H1 (cell line): ENCODE measurements around the gene MSH4. TPM values are rescaled to one million over a fixed set of nuclear protein-coding genes. Genes with fewer than 3 reads are reported as not detected.

Experiments
- NRF1 ChIP-seq: IDR thresholded peaks from 2 replicates; pipeline ENCODE4 v1.6.1; 2011; ENCODE audit warnings: mild to moderate bottlenecking, low read depth, low read length, improper control_type of control experiment
- SP2 ChIP-seq: IDR thresholded peaks from 2 replicates; pipeline ENCODE4 v1.6.1; 2012; ENCODE audit warnings: mild to moderate bottlenecking, low read length, inconsistent platforms
- ZNF274 ChIP-seq: IDR thresholded peaks from 2 replicates; pipeline ENCODE4 v1.7.0; 2012; ENCODE audit warnings: low read length, borderline replicate concordance; ENCODE audit errors: extremely low read depth
- polyA plus RNA-seq, 7 experiments: library from polyadenylated mRNA; depleted of rRNA in 3 of 7; stranded (reverse) in 5 of 7; unstranded in 2 of 7; fragments of >200 nt in 5 of 7; fragments of 200-250 nt in 2 of 7; gene quantifications; 1 replicate in 5 of 7; 2 replicates in 1 of 7; 4 replicates in 1 of 7; pipeline versions ENCODE4 v1.2.1 to v1.2.3, GENCODE V29; 2011 to 2013; ENCODE audit warnings: missing spikeins in 2 of 7, mixed read lengths in 2 of 7
- total RNA-seq: library from RNA; stranded (reverse); fragmentation: NEBNext Ultra II Directional; extraction: Animal tissue kit (Norgen Biotek cat#: 25700); gene quantifications from 2 replicates; pipeline ENCODE4 v1.2.1, GENCODE V29; 2021
- TF ChIP-seq, protein P1 (sequence below): fragments of 300-600 bp; sonication (generic); IDR thresholded peaks from 2 replicates; pipeline ENCODE4 v1.7.1; 2012; ENCODE audit warnings: low read length, moderate library complexity, mild to moderate bottlenecking, inconsistent platforms; ENCODE audit not compliant: insufficient replicate concordance
- TF ChIP-seq, protein P2 (sequence below): IDR thresholded peaks from 2 replicates; pipeline ENCODE4 v1.6.1; 2012; ENCODE audit warnings: inconsistent platforms

The MSH4 gene
- total and polyA plus RNA-seq, 2 of the 8 experiments (the other 6 are each of a cell fraction or from before 2014, with no cell fraction given) = 0.03 to 0.22 TPM

DNA sequence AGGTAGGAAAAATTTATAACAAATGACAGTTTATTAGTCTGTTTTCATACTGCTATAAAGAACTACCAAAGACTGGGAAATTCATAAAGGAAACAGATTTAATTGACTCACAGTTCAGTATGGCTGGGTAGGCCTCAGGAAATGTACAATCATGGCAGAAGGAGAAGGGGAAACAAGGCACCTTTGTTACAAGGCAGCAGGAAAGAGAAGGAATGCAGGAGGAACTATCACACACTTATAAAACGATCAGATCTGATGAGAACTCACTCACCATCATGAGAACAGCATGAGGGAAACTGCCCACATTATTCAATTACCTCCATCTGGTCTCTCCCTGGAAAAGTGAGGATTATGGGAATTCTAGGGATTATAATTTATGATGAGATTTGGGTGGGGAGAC is 74.3 kb downstream of the MSH4 start (continued):
- TF ChIP-seq, protein P1, sequence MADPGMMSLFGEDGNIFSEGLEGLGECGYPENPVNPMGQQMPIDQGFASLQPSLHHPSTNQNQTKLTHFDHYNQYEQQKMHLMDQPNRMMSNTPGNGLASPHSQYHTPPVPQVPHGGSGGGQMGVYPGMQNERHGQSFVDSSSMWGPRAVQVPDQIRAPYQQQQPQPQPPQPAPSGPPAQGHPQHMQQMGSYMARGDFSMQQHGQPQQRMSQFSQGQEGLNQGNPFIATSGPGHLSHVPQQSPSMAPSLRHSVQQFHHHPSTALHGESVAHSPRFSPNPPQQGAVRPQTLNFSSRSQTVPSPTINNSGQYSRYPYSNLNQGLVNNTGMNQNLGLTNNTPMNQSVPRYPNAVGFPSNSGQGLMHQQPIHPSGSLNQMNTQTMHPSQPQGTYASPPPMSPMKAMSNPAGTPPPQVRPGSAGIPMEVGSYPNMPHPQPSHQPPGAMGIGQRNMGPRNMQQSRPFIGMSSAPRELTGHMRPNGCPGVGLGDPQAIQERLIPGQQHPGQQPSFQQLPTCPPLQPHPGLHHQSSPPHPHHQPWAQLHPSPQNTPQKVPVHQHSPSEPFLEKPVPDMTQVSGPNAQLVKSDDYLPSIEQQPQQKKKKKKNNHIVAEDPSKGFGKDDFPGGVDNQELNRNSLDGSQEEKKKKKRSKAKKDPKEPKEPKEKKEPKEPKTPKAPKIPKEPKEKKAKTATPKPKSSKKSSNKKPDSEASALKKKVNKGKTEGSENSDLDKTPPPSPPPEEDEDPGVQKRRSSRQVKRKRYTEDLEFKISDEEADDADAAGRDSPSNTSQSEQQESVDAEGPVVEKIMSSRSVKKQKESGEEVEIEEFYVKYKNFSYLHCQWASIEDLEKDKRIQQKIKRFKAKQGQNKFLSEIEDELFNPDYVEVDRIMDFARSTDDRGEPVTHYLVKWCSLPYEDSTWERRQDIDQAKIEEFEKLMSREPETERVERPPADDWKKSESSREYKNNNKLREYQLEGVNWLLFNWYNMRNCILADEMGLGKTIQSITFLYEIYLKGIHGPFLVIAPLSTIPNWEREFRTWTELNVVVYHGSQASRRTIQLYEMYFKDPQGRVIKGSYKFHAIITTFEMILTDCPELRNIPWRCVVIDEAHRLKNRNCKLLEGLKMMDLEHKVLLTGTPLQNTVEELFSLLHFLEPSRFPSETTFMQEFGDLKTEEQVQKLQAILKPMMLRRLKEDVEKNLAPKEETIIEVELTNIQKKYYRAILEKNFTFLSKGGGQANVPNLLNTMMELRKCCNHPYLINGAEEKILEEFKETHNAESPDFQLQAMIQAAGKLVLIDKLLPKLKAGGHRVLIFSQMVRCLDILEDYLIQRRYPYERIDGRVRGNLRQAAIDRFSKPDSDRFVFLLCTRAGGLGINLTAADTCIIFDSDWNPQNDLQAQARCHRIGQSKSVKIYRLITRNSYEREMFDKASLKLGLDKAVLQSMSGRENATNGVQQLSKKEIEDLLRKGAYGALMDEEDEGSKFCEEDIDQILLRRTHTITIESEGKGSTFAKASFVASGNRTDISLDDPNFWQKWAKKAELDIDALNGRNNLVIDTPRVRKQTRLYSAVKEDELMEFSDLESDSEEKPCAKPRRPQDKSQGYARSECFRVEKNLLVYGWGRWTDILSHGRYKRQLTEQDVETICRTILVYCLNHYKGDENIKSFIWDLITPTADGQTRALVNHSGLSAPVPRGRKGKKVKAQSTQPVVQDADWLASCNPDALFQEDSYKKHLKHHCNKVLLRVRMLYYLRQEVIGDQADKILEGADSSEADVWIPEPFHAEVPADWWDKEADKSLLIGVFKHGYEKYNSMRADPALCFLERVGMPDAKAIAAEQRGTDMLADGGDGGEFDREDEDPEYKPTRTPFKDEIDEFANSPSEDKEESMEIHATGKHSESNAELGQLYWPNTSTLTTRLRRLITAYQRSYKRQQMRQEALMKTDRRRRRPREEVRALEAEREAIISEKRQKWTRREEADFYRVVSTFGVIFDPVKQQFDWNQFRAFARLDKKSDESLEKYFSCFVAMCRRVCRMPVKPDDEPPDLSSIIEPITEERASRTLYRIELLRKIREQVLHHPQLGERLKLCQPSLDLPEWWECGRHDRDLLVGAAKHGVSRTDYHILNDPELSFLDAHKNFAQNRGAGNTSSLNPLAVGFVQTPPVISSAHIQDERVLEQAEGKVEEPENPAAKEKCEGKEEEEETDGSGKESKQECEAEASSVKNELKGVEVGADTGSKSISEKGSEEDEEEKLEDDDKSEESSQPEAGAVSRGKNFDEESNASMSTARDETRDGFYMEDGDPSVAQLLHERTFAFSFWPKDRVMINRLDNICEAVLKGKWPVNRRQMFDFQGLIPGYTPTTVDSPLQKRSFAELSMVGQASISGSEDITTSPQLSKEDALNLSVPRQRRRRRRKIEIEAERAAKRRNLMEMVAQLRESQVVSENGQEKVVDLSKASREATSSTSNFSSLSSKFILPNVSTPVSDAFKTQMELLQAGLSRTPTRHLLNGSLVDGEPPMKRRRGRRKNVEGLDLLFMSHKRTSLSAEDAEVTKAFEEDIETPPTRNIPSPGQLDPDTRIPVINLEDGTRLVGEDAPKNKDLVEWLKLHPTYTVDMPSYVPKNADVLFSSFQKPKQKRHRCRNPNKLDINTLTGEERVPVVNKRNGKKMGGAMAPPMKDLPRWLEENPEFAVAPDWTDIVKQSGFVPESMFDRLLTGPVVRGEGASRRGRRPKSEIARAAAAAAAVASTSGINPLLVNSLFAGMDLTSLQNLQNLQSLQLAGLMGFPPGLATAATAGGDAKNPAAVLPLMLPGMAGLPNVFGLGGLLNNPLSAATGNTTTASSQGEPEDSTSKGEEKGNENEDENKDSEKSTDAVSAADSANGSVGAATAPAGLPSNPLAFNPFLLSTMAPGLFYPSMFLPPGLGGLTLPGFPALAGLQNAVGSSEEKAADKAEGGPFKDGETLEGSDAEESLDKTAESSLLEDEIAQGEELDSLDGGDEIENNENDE = no peak
- TF ChIP-seq ZNF274 (no peak), SP2 (no peak), NRF1 (no peak)
- TF ChIP-seq, protein P2, sequence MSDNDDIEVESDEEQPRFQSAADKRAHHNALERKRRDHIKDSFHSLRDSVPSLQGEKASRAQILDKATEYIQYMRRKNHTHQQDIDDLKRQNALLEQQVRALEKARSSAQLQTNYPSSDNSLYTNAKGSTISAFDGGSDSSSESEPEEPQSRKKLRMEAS = no peak
